HUES48 (cell line): ENCODE results near the gene TLR1.

Experiments used
- H3K27ac ChIP-seq: one replicate; pipeline ENCODE4 v1.7.0; 2013; ENCODE audit warnings: low read depth, low read length, inconsistent platforms
- H3K27me3 ChIP-seq: 2 replicates; pipeline ENCODE4 v1.6.1; 2013; ENCODE audit warnings: mild to moderate bottlenecking, low read length; ENCODE audit not compliant: control insufficient read depth, insufficient read depth
- H3K36me3 ChIP-seq: 2 replicates; pipeline ENCODE4 v1.6.1; 2013; ENCODE audit warnings: low read length; ENCODE audit not compliant: control insufficient read depth, insufficient read depth
- H3K4me1 ChIP-seq: 2 replicates; pipeline ENCODE4 v1.6.1; 2013; ENCODE audit warnings: mild to moderate bottlenecking, low read length; ENCODE audit not compliant: control insufficient read depth, insufficient read depth
- H3K4me3 ChIP-seq: 2 replicates; pipeline ENCODE4 v1.5.1; 2013; ENCODE audit warnings: mild to moderate bottlenecking, low read depth, low read length
- H3K9ac ChIP-seq: 2 replicates; pipeline ENCODE4 v1.6.1; 2013; ENCODE audit warnings: mild to moderate bottlenecking, low read depth, low read length, moderate library complexity
- H3K9me3 ChIP-seq: 2 replicates; pipeline ENCODE4 v1.6.1; 2013; ENCODE audit warnings: low read length; ENCODE audit not compliant: control insufficient read depth, insufficient read depth

The TLR1 gene

GRCh38 chr4:38757945-38758600 is 46.5 kb downstream of the TLR1 start:
- no peak overlapping the region for H3K9ac ChIP-seq
- no peaks in the 10 kb centered on the region for H3K36me3 ChIP-seq
- H3K27ac ChIP-seq: no peak overlapping the region
- no peaks in the 10 kb centered on the region for H3K9me3 ChIP-seq
- H3K4me3 ChIP-seq: no peak overlapping the region
- H3K4me1 ChIP-seq: peaks cover 3% of the 10 kb centered on the region; the same call in 1 of the 2 replicates
- H3K27me3 ChIP-seq: no peaks in the 10 kb centered on the region

- peak overlapping the region; percentile 35; the same call in 1 of the 2 replicates for H3K4me3 ChIP-seq
- H3K9ac ChIP-seq: no peak overlapping the region
- peak overlapping the region; percentile 40 for H3K27ac ChIP-seq
- H3K4me1 ChIP-seq: peaks cover 10% of the 10 kb centered on the region
- H3K36me3 ChIP-seq: no peaks in the 10 kb centered on the region
- H3K27me3 ChIP-seq: no peaks in the 10 kb centered on the region
- H3K9me3 ChIP-seq: no peaks in the 10 kb centered on the region
These were observed 51.4 kb downstream of the TLR1 start for GRCh38 chr4:38752941-38753806.

DNA sequence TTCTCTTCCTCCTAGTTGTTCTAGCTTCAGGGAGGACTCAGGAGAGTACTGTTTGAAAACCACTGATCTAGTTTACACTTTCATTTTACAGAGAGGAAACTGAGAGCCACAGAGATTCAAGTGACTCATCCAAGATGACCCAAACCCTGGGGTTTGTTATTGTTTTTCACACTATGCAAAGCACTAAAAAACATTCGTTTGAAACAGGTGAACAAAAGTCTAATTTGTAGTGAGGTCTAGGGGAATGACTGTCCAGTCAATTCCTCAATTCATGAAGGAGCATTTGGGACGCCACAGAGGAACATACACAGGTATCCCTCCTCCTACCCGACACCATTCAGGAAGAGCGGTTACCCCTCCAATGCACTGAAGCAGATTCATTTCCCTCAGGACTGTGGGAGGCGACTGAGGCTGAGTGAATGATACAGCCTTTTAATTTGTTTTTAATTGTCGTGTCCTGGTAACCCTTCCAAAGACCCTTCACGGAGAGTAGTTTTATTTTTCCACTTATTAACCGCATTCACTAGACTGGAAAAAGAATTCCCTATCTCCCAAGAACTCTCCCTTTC is 52.1 kb downstream of the TLR1 start:
- H3K4me3 ChIP-seq: no peak overlapping the region
- no peak overlapping the region for H3K9ac ChIP-seq
- H3K36me3 ChIP-seq: no peaks in the 10 kb centered on the region
- H3K9me3 ChIP-seq: no peaks in the 10 kb centered on the region; the same call in 1 of the 2 replicates
- no peaks in the 10 kb centered on the region for H3K27me3 ChIP-seq
- H3K4me1 ChIP-seq: peaks cover 10% of the 10 kb centered on the region
- peak overlapping the region; percentile 12 for H3K27ac ChIP-seq

GRCh38 chr4:38751341-38752010 is 53.1 kb downstream of the TLR1 start:
- Histone ChIP-seq H3K9ac (no peak overlapping the region), H3K27me3 (no peaks in the 10 kb centered on the region), H3K4me1 (peaks cover 10% of the 10 kb centered on the region), H3K36me3 (no peaks in the 10 kb centered on the region), H3K27ac (no peak overlapping the region), H3K4me3 (no peak overlapping the region), H3K9me3 (no peaks in the 10 kb centered on the region; the same call in 1 of the 2 replicates)

DNA sequence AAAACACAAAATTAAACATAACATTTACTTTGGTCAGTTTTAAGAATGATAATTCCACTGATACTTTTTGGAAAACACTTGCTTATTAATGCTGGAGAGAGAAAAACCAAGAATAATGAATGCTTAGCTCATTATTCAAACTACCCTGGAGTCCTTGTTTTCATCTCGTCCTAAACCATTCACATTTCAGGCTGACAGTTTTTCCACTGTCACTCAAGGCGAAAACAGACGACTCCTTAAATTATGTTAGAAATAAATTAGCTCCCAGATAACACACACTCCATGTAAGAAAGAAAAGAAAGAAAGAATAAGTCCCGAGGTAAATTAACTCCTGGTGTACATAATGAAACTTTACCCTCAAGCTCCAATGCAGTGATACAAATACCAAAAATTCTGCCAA is 55.3 kb downstream of the TLR1 start:
- no peaks in the 10 kb centered on the region for H3K36me3 ChIP-seq
- H3K9ac ChIP-seq: no peak overlapping the region
- H3K27me3 ChIP-seq: no peaks in the 10 kb centered on the region
- H3K4me3 ChIP-seq: no peak overlapping the region
- no peak overlapping the region for H3K27ac ChIP-seq
- H3K9me3 ChIP-seq: no peaks in the 10 kb centered on the region; the same call in 1 of the 2 replicates
- H3K4me1 ChIP-seq: peaks cover 10% of the 10 kb centered on the region

GRCh38 chr4:38747629-38748028 is 57.0 kb downstream of the TLR1 start:
- Histone ChIP-seq H3K9me3 (no peaks in the 10 kb centered on the region; the same call in 1 of the 2 replicates), H3K27ac (no peak overlapping the region), H3K9ac (no peak overlapping the region), H3K4me3 (no peak overlapping the region), H3K4me1 (peaks cover 5% of the 10 kb centered on the region), H3K36me3 (no peaks in the 10 kb centered on the region), H3K27me3 (no peaks in the 10 kb centered on the region)
